GM19468 (cell line): ENCODE results near the gene TTC16.

Experiments
- ATAC-seq: cut with Tn5 transposase; IDR thresholded peaks from one replicate; pipeline ENCODE4 v1.9.1; 2021; ENCODE audit warnings: mild to moderate bottlenecking, moderate library complexity, moderate number of reproducible peaks; ENCODE audit not compliant: unreplicated experiment; ENCODE audit errors: extremely low read depth

Gene TTC16, protein sequence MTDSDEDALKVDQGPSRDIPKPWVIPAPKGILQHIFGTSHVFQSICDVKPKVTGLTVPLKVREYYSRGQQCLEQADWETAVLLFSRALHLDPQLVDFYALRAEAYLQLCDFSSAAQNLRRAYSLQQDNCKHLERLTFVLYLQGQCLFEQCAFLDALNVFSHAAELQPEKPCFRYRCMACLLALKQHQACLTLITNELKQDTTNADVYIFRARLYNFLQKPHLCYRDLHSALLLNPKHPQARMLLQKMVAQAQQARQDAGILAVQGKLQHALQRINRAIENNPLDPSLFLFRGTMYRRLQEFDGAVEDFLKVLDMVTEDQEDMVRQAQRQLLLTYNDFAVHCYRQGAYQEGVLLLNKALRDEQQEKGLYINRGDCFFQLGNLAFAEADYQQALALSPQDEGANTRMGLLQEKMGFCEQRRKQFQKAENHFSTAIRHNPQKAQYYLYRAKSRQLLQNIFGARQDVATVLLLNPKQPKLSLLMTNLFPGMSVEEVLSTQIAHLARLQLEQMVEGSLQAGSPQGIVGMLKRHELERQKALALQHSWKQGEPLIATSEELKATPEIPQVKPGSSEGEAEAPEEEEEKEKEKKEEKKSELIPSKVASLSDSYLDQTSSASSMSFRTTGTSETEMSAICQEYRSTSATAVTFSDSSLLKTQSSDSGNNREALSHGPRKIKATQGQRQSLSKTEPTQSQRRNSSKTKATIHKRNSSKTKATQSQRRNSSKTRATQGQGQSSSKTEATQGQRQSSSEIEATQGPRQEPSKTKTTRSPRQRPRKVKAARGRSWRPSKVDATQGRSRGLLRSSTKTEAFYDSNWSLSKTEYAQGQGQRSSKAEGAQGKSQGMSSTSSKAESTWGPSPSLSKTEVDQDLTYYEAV

DNA sequence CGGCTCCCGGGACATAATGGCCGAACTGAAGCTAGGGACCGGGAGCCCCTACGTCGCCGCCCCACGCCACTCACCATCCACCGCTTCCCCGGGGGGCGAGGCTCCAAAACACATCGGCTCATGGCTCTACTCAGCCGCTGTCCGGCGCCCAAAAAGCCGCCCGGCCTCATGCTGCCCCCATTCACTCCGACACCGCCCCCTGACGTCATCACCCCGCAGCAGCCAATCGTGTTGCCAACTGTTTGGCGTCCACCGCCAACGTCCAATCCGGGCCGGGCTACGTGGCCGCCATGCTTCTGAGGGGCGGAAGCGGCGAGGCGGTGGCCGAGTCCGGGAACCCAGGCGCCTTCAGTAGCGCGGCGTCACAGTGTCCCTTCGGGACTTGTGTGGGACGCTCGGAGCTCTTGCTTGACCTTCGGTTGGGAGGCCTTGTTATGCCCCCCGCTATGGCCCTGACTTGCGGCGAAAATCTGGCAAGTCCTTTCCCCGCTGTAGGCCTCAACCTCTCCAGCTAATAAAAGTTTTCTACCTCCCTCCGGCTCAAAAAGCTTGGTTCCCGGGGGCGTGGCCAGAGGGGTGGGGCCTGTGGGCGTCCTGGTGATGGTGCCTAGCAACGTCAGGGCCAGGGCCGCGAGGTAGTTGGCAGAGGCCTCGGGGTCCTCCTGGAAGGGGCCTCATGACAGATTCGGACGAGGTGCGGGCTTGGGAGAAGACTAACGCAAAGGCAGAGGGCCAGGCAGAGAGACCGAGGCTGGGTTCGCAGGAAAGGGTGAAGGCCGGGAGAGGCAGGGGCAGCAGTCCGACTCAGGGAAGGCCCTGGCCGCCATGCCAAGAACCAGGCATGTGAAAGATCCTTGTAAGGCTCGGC lies at the start of gene TTC16, which contains the start of gene PTRH1:
TTC16 (plus strand) TSS at position 610 of the 868 bp plus-strand sequence; CDS start at position 677, 67 bp downstream.
PTRH1 (minus strand) TSS at position 194 of the 868 bp plus-strand sequence; CDS start at position 170, 24 bp downstream.
- ATAC-seq, result peak; percentile 76

DNA sequence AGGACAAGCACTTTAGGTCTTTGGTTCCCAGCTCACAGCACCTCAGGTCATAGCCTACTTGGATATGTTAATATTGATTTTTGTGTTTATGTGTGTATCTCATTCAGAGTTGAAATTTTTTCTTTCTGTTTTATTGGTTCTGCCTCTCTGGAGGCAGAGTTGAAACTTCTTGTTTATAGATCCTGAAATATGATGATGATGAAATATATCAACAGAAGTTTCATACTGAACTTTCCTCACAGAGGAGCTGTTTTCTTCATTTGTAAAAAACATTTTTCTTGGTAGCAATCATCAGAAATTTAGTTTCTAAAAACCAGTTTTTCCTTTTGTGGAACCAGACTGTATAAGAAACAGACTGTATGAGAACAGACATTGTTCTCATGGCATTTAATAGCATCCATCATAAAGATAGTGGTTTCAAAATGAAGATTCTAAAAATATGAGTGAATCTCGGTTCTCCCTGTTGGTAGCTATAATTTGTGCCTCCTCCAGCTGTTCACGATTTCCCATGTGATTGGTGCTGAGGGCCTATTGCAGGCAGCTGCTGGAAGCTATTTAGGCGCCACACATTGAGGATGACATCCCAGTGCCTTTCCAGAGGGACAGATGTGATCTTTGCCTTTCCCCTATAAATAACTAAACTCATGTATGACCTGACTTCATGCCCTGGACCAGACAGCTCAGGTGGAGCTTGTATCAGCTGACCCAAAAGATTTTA lies 48.6 kb upstream of the TTC16 start:
- no peak for ATAC-seq

DNA sequence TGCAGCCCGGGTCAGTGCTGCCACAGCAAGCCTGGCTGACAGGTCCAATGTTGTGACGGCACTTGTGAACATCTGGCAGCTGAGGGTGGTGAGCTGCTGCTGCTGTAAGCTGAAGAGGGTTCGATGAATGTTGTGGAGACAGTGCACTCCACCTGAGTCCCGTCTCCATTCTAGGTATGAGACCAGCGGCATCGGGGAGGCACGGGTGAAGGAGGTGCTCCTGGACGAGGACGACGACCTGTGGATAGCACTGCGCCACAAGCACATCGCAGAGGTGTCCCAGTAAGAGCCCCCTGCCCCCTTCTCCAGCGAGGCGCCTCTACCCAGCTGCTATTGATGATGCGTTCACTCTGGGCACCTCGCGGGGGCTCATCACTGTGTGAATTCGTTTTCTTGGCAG lies 48.0 kb upstream of the TTC16 start:
- ATAC-seq, result no peak

DNA sequence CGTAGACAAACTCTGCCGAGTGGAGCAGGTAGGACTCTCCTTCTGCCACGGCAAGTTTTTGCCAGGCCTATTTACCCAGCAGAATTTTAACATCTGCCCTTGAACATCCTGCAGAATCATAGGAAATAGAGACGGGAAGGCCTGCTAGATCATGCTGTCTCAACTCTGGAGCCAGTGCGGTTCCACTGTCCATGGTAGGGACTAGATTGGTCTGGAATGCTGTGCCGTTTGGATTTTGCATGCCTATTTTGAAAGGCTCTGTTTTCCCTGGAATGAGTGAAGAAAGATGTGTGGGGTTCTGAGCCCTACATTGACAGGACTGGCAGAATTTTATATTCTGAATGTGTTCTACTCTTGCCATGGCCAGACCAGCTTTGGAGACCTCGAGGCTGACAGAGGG lies 42.6 kb upstream of the TTC16 start:
- no peak for ATAC-seq

DNA sequence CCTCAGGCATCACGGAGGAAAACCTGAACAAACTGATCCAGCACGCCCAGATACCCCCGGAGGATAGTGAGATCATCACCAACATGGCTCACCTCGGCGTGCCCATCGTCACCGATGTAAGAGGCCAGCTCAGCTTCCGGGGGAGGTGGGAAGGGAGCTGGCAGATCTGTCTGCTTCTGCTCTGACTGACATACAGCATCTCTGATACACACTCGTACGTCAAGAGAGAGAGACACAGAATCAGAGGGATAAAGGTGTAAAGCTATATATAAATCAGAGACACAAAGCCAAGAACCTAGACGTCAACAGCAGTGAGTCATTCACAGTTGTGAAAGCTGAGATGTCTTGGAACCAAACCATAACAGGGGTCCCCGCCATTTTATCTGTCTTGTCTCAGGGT lies 39.2 kb upstream of the TTC16 start:
- no peak for ATAC-seq

DNA sequence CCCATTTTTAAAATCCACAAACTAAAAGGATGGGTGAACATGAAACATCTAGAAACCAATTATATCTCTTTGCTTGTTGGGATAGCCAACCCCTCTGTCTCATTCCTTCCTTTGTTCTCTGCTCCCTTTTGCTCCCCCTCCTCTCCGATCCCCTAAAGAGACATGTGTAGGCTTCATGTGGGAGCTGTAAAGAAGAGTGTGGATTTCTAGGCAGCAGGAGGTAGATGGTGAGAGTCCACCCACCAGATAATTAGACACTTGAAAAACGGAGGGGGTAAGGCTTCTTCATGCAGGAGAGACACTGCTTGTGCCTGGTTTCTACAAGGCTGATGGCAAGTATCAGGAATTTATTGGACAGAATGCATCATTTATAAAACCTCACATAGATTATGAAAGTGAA lies 36.4 kb upstream of the TTC16 start:
- no peak for ATAC-seq

DNA sequence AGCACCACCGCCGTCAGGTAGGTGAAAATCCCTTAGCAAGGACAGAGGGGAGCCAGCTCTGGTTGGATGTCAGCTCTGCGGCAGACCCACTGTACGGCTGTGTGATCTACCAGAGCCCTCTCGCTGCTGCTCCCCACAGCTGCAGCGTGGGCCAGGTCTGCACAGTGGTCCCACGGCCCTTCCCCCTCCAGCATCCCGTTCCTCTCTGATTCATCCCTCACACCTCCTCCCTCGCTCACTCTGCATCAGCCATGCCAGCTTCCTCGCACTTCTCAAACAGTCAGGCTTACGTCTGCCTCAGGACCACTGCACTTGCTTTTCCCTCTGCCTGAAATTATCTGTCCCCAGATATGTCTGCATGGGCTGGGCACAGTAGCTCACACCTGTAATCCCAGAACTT lies 35.7 kb upstream of the TTC16 start:
- no peak for ATAC-seq

DNA sequence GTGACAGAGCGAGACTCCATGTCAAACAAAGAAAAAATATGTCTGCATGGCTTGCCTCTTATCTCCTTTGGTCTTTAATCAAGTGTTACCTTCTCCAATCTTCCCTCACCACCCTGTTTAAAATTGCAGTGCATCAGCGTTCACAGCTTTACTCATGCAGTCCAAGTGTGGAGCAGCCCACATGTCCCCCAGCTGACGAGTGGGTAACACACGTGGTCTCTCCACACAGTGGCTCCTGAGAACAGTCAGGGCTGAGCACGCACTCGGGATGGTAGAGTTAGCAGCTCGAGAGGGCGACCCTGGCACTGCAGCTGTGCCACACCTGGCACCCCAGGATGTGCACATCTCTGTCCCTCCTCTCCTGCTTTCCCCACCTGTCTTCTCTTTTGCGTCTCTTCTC lies 35.0 kb upstream of the TTC16 start:
- ATAC-seq, result no peak

DNA sequence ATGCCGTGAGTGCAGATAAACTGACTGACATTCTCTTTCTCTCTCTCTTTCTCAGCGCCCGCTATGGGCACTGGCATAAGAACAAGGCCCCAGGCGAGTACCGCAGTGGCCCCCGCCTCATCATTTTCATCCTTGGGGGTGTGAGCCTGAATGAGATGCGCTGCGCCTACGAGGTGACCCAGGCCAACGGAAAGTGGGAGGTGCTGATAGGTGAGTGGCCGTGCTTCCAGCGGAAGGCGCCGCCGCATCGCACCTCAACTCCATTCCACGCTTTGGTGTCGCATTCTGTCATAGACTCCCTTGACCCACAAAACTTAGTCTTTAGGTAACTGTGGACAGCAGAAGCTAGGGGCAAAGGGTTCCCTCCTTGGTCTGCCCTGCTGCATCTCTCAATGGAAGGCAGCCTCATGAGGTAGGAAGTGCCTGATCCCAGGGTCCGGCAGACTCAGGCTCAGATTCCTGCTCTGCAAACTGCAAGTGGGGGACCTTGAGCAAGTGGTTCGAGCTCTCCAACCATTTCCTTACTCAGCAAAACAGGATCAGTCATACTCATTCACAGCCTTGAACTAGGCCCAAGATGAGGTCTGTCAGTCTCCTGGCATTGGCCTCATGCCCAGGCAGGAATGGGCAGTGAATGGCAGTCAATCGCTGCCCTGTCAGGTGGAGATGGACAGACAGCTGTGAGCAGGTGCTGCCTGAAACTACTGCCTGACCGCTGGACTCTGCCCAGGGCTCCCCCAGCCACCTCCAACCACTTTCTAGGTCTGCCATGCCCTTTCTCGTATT lies 33.3 kb upstream of the TTC16 start:
- no peak for ATAC-seq

DNA sequence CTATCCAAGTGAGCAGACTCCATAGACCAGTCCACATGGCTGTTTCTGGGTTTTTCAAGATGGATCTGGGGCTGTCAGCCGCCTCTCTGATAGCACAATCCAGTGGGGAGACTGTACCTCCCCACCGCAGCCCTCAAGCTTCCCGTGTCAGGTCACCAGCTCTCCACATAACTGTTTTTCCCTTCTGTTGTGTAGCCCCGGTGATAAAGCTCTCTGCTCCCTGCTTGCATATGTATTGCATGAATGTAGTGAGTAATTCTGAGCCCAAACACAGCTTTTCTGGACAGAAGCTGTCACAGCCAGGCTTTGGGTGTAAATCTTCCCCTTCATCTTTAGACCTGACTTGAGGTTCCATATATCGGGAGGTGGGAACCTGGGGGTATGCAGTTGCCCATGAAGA lies 32.2 kb upstream of the TTC16 start:
- no peak for ATAC-seq

DNA sequence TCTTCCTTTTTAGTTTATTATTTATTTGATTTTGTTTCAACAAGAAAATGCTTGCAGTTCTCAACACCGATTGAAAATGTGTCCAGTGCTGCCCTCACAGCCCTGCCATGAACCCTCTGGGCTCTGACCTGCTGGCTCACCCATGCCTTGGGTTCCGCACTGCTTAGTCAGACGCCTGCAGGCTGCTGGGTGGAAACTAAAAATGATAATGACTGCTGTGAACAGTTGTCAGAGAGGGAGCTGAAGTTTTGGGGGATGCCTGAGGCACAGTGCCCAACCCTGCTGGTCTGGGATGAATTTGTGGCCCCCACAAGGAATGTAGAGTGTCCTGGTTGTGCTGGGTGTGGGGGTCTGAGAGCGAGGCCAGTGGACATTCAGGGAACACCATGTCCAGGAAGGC lies 31.3 kb upstream of the TTC16 start:
- no peak for ATAC-seq

DNA sequence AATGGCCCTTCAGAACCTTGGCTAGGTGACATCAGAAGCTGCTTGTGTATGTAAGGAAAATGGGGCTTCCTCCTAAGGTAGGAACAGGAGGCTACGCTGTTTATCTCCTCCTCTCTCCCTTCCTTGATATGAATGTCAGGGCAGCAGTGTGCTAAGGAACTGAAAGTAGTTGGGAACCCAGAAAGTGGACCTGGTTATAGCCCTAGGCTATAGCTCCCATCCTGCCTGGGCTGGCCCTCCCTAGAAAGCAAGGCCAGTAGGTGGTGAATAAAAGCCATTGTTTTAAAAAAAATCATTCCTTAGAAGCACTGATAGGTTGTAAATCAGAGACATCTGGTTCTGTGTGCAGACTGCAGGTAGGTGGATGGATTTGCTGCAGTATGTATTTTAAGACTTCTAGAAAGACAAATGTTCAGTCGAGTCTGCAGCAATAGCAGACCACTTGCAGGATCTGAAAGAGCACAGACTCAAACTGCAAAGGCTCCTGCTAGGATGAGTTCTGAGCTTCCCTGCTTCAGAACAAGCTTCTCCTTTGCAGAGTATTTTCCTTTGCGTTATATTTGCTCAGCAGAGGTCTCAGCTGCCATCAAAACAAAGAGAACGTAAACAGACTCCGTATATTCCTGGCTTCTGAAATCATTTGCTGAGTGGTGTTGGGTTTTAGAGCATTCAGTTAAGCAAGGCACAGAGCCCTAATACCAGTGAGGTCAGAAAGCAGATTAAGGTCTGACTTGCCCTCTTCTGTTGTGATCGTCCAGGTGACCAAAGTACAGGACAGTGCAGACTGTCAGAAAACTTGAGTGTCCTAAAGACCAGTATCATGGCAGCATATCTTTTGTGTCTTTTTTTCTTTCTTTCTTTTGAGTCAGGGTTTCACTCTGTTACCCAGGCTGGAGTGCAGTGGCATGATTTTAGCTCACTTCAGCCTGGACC lies 29.2 kb upstream of the TTC16 start:
- no peak for ATAC-seq

DNA sequence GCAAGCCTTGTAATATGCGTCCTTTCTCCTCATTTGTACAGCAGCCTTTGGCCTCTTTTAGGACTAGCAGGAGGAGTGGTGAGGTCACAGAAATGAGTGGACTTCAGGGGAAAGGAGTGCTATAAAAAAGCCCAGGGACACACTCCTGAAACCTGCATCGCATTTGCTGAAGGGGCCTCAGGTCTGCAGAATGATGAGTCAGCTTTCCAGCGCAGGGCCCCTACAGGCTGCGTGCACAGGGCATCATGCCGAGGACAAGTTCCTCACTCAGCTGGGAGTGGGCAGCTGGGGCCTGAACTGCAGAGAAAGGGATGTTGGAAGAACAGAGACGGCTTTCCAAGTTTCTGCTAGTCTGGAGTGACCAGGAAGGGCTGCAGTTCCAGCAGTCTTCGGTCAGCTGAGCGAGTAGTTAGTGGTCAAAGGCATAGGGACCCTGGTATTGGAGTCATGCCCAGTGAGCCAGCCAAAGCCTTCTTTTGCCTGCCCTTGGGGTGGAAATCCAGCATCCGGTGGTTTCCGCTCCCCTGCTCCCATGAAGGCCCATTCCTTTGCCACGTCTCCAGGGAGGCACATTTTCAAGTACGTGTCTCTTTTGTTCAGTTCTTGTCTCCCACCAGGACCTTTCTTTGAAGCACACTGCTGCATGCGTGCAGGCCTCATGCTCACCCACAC lies 26.4 kb upstream of the TTC16 start:
- ATAC-seq, result no peak

DNA sequence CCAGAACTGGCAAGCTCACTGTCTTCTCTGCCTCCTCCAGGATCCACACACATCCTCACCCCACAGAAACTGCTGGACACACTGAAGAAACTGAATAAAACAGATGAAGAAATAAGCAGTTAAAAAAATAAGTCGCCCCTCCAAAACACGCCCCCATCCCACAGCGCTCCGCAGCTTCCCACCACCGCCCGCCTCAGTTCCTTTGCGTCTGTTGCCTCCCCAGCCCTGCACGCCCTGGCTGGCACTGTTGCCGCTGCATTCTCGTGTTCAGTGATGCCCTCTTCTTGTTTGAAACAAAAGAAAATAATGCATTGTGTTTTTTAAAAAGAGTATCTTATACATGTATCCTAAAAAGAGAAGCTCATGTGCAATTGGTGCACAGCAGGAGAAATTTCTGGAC lies 25.1 kb upstream of the TTC16 start:
- no peak for ATAC-seq

DNA sequence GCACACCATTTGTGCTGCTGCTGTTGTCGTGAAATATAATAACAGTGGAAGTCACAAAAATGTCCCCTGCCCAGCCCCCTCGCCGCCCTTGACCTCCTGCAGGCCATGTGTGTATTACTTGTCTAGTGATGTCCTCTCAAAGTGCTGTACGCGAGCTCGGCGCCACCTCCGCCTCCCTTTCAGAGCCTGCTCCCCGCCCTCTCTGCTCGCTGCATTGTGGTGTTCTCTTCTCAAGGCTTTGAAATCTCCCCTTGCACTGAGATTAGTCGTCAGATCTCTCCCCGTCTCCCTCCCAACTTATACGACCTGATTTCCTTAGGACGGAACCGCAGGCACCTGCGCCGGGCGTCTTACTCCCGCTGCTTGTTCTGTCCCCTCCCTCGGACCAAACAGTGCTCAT lies 23.8 kb upstream of the TTC16 start:
- ATAC-seq, result no peak

DNA sequence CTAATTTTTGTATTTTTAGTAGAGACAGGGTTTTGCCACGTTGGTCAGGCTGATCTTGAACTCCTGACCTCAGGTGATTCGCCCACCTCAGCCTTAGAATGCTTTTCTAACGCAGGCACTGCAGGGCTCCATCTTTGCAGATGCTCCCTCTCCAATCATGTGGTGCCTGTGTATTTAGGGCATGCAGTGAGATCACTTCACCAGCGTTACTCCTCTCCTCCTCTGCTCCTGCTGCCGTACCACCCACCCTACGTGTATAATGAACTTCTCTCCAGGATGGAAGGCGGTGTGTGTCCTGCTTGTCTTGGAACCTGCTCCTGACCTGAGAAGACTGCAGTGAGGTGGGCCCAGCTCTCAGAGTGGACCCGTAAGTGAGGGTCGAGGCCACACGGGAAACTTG lies 22.7 kb upstream of the TTC16 start:
- no peak for ATAC-seq

DNA sequence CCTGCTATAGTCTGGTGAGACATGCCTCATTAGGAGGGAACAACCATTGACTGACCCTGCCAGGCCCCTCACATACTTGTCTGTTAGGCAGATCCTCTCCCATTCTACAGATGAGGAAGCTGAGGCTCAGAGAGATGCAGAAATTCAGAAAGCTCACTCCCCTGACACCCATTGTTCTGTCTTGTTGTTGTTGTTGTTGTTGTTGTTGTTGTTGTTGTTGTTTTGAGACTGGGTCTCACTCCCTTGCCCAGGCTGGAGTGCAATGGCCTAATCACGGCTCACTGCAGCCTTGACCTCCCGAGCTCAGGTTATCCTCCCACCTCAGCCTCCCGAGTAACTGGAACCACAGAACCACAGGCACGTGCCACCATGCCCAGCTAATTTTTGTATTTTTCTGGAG lies 22.2 kb upstream of the TTC16 start:
- ATAC-seq, result no peak
